K562 (cell line): ENCODE results near the gene C16orf90. TPM values are rescaled to one million over a fixed set of nuclear protein-coding genes. Genes with fewer than 3 reads are reported as not detected.

Experiments used
- ATAC-seq: fragments of 200-7000 bp; cut with Tn5 transposase; 3 replicates; pipeline ENCODE4 v1.9.1; 2020; ENCODE audit warnings: moderate library complexity
- BruUV-seq: library from RNA; stranded (reverse); fragments of 400-500 nt; replicated peaks from 2 replicates; lab custom pipeline; 2021; lab: Mats Ljungman, UMichigan
- CTCF ChIA-PET: fragments of 300-600 bp; formaldehyde crosslinking; extraction: SDS; loops from one replicate; lab custom pipeline; 2021; ENCODE audit warnings: low intra/inter-chr PET ratio; lab: Yijun Ruan, JAX
- POLR2A ChIA-PET: fragments of 300-600, 350-650 bp; sonication (Branson Sonifier 250); formaldehyde crosslinking; extraction: SDS; loops from one replicate; lab custom pipeline; 2021; ENCODE audit warnings: antibody characterized with exemption, inconsistent platforms; lab: Yijun Ruan, JAX
- DNase-seq, 4 experiments: peaks; one replicate each; pipeline versions ENCODE4 v3.0.0 to v3.0.0-alpha.2; 2011 to 2018; ENCODE audit warnings: low spot score in 3 of 4, mixed read lengths in 3 of 4; ENCODE audit errors: extremely low read depth in 1 of 4
- FAIRE-seq: peaks from 2 replicates; lab custom pipeline; 2011; peaks lifted over from hg19 to GRCh38; lab: Jason Lieb, UNC
- H2AFZ ChIP-seq: 2 replicates; pipeline ENCODE4 v1.6.0; 2011; ENCODE audit warnings: low read depth, low read length, control low read depth, inconsistent platforms
- H3K27ac ChIP-seq: fragments of 200-600 bp; 3 replicates; pipeline ENCODE4 v1.8.0; 2011; ENCODE audit warnings: low read depth, mild to moderate bottlenecking, control low read depth, inconsistent platforms, low read length, moderate library complexity, mixed read lengths; ENCODE audit errors: extremely low read depth
- H3K27me3 ChIP-seq, 2 experiments: fragments of 300-600 bp in 1 of 2; 2 replicates in 1 of 2; 3 replicates in 1 of 2; pipeline versions ENCODE4 v1.6.0 to v1.8.0; 2011; ENCODE audit warnings: inconsistent platforms in 2 of 2, low read length in 2 of 2, mild to moderate bottlenecking in 1 of 2, mixed read lengths in 1 of 2, moderate library complexity in 1 of 2; ENCODE audit not compliant: control insufficient read depth in 2 of 2, insufficient read depth in 2 of 2
- H3K36me3 ChIP-seq: fragments of 300-600 bp; 3 replicates; pipeline ENCODE4 v1.8.0; 2011; ENCODE audit warnings: mild to moderate bottlenecking, low read length, inconsistent platforms; ENCODE audit not compliant: control insufficient read depth, insufficient read depth
- H3K4me1 ChIP-seq, 2 experiments: fragments of 200-600 bp in 1 of 2; replicated peaks in 1 of 2; 2 replicates in 1 of 2; 3 replicates in 1 of 2; pipeline versions ENCODE4 v1.5.1 to v1.8.0; 2011; ENCODE audit warnings: inconsistent platforms in 2 of 2, low read length in 2 of 2, mild to moderate bottlenecking in 1 of 2, mixed read lengths in 1 of 2, moderate library complexity in 1 of 2; ENCODE audit not compliant: control insufficient read depth in 2 of 2, insufficient read depth in 2 of 2
- H3K4me2 ChIP-seq: 2 replicates; pipeline ENCODE4 v1.6.1; 2011; ENCODE audit warnings: low read length, control low read depth, inconsistent platforms, mixed read lengths; ENCODE audit not compliant: insufficient read depth
- H3K4me3 ChIP-seq: fragments of 200-600 bp; sonication (generic), shearing (Covaris generic); 2 replicates; pipeline ENCODE4 v1.5.1; 2016; ENCODE audit warnings: control low read depth, inconsistent platforms
- H3K79me2 ChIP-seq: fragments of 200-600 bp; 3 replicates; pipeline ENCODE4 v1.8.0; 2011; ENCODE audit warnings: low read length, inconsistent platforms; ENCODE audit not compliant: control insufficient read depth, insufficient read depth
- H3K9ac ChIP-seq, 2 experiments: 2 replicates each; pipeline versions ENCODE4 v1.6.0 to v1.6.1; 2011; ENCODE audit warnings: low read depth in 2 of 2, low read length in 2 of 2, control low read depth in 1 of 2, inconsistent platforms in 1 of 2, mild to moderate bottlenecking in 1 of 2, mixed read lengths in 1 of 2; ENCODE audit not compliant: insufficient read depth in 1 of 2
- H3K9me1 ChIP-seq: one replicate; pipeline ENCODE4 v1.6.0; 2011; ENCODE audit warnings: inconsistent platforms, mild to moderate bottlenecking, low read length, moderate library complexity; ENCODE audit not compliant: control insufficient read depth, insufficient read depth
- H3K9me3 ChIP-seq: replicated peaks from 2 replicates; pipeline ENCODE4 v1.5.1; 2011; ENCODE audit warnings: low read depth, low read length, inconsistent platforms; ENCODE audit not compliant: control insufficient read depth, insufficient read depth
- H4K20me1 ChIP-seq: replicated peaks from 2 replicates; pipeline ENCODE4 v1.6.1; 2011; ENCODE audit warnings: low read length, inconsistent platforms, mixed read lengths; ENCODE audit not compliant: control insufficient read depth, insufficient read depth
- FOXK2 ChIP-seq, 2 experiments: fragments of 450-650 bp; IDR thresholded peaks in 1 of 2; conservative IDR thresholded peaks in 1 of 2; 2 replicates each; pipeline ENCODE4 v1.6.1; 2016; ENCODE audit warnings: low read depth in 2 of 2, mild to moderate bottlenecking in 1 of 2
- HMG20A ChIP-seq: fragments of 450-650 bp; formaldehyde crosslinking; conservative IDR thresholded peaks from 2 replicates; pipeline ENCODE4 v1.4.0; 2020; ENCODE audit warnings: mild to moderate bottlenecking, mixed read lengths
- JUN ChIP-seq, 2 experiments: sonication (generic) in 1 of 2; formaldehyde crosslinking in 1 of 2; IDR thresholded peaks; 2 replicates each; pipeline versions ENCODE4 v1.6.1 to v1.8.0; 2012 to 2022; ENCODE audit warnings: borderline replicate concordance in 2 of 2, mild to moderate bottlenecking in 2 of 2, improper control_type of control experiment in 1 of 2, low read depth in 1 of 2, low read length in 1 of 2, missing genetic modification reagents in 1 of 2
- MGA ChIP-seq: fragments of 450-650 bp; IDR thresholded peaks from 2 replicates; pipeline ENCODE4 v1.6.1; 2016; ENCODE audit warnings: mild to moderate bottlenecking, moderate library complexity
- PCBP1 ChIP-seq: fragments of 200-400 bp; formaldehyde crosslinking; IDR thresholded peaks from 2 replicates; pipeline ENCODE4 v1.6.1; 2018; ENCODE audit warnings: mild to moderate bottlenecking, low read depth, low read length; ENCODE audit not compliant: poor library complexity, severe bottlenecking
- STAT6 ChIP-seq: sonication (generic); formaldehyde crosslinking; IDR thresholded peaks from 2 replicates; pipeline ENCODE4 v1.8.1; 2023; ENCODE audit warnings: mild to moderate bottlenecking, missing genetic modification reagents
- WGBS: fragments of 100-300 bp; shearing (Covaris generic); methylation state at CpG from one replicate; pipeline ENCODE4 v1.1.6; 2016; ENCODE audit warnings: low coverage, mixed read lengths; ENCODE audit not compliant: insufficient coverage; ENCODE audit errors: missing lambda C conversion rate; 5-methylcytosine and 5-hydroxymethylcytosine counted together
- in situ Hi-C: fragments of 300-500 bp; cut with MboI; formaldehyde crosslinking; loops from 4 replicates; pipeline ENCODE4 v1.15.0; 2018; ENCODE audit warnings: inconsistent platforms, mixed read lengths
- intact Hi-C: fragments of 100-400 bp; cut with micrococcal nuclease; formaldehyde crosslinking; loops from 2 replicates; pipeline ENCODE4 v1.14.2; 2022
- polyA plus RNA-seq, 8 experiments: library from polyadenylated mRNA; depleted of rRNA in 4 of 8; stranded (reverse) in 5 of 8; unstranded in 3 of 8; fragments of >200 nt; fragmentation: Nextera tagmentation in 2 of 8; fragmentation: Illumina TruSeq in 1 of 8; extraction: Ambion mirVana in 2 of 8; extraction: Trizol in 1 of 8; gene quantifications; 2 replicates each; pipeline versions ENCODE4 v1.2.1 to v1.2.3, GENCODE V29; 2011 to 2014; ENCODE audit warnings: inconsistent platforms in 1 of 8, missing spikeins in 1 of 8
- total RNA-seq, 7 experiments: library from RNA; depleted of rRNA in 6 of 7; stranded (reverse); fragments of >200 nt in 6 of 7; fragmentation: Illumina TruSeq in 2 of 7; extraction: Trizol in 2 of 7; gene quantifications; 2 replicates each; pipeline versions ENCODE4 v1.2.1 to v1.2.3, GENCODE V29; 2011 to 2021; ENCODE audit warnings: low replicate concordance in 1 of 7

C16orf90 gene
- total and polyA plus RNA-seq, 9 of the 15 experiments (the other 6 are each of a cell fraction or from before 2014, with no cell fraction given) = not detected

- 0 out of 2 replicates have a peak, but pooled peaks cover 3% of the 10 kb centered on the region for H4K20me1 ChIP-seq
- H2AFZ ChIP-seq = no peak overlapping the region
- ATAC-seq (no peak), FAIRE-seq (no peak), DNase-seq (no peak)
- no TSS peak for BruUV-seq
- H3K79me2 ChIP-seq = no peaks in the 10 kb centered on the region
- intact Hi-C loops (no loop called here), in situ Hi-C loops (no loop called here)
- H3K4me2 ChIP-seq = no peak overlapping the region
- 23% methylated on average over 13 of the region's 13 CpGs for WGBS
- ChIA-PET POLR2A (interaction anchor here (0.6 to 1.4 kb wide), 3 partner anchors 27 to 71 kb away, joined by 3 read pairs; no protein-coding TSS in a partner anchor), CTCF (no interaction called here)
- H3K27me3 ChIP-seq = peaks cover 9 to 50% of the 10 kb centered on the region in 2 experiments; a peak in 4 of 5 replicates
- H3K36me3 ChIP-seq = no peaks in the 10 kb centered on the region
- no peak overlapping the region for H3K9ac ChIP-seq
- no peak overlapping the region for H3K27ac ChIP-seq
- no peak overlapping the region for H3K4me3 ChIP-seq
- no peaks in the 10 kb centered on the region for H3K4me1 ChIP-seq
- no peaks in the 10 kb centered on the region for H3K9me3 ChIP-seq
- H3K9me1 ChIP-seq = no peaks in the 10 kb centered on the region
- TF ChIP-seq FOXK2 (conservative IDR thresholded peaks at IDR 0.05 in 1 of 2, IDR thresholded peaks at IDR 0.05 in 1 of 2; ENCODE audit: low read depth in 2 of 2) (no peak), JUN (IDR thresholded peaks at IDR 0.05; ENCODE audit: borderline replicate concordance, low read depth, low read length) (no peak), JUN (CRISPR knock-in tag; IDR thresholded peaks at IDR 0.05; ENCODE audit: borderline replicate concordance) (no peak), PCBP1 (no peak), HMG20A (CRISPR knock-in tag) (no peak), STAT6 (CRISPR knock-in tag) (no peak), MGA (no peak)
Observed at GRCh38 chr16:3541527-3542155, 46.4 kb upstream of the C16orf90 start.
